Ishikawa (cell line): ENCODE results near the gene ARVCF.

ENCODE experiments used
- CEBPB ChIP-seq: IDR thresholded peaks from 2 replicates; pipeline ENCODE4 v1.6.1; 2012
- CREB1 ChIP-seq: IDR thresholded peaks from 2 replicates; pipeline ENCODE4 v1.6.1; 2012; ENCODE audit warnings: low read depth
- EGR1 ChIP-seq: IDR thresholded peaks from 2 replicates; pipeline ENCODE4 v1.6.1; 2012
- EP300 ChIP-seq: IDR thresholded peaks from 2 replicates; pipeline ENCODE4 v1.6.1; 2012; ENCODE audit warnings: borderline replicate concordance
- FOXM1 ChIP-seq: IDR thresholded peaks from 2 replicates; pipeline ENCODE4 v1.6.1; 2012; ENCODE audit warnings: low read depth, borderline replicate concordance
- NFIC ChIP-seq: IDR thresholded peaks from 2 replicates; pipeline ENCODE4 v1.6.1; 2012
- RAD21 ChIP-seq: IDR thresholded peaks from 2 replicates; pipeline ENCODE4 v1.6.1; 2012; ENCODE audit warnings: low read depth
- TAF1 ChIP-seq: IDR thresholded peaks from 2 replicates; pipeline ENCODE4 v1.6.1; 2012; ENCODE audit warnings: low read depth, mild to moderate bottlenecking
- TCF12 ChIP-seq: IDR thresholded peaks from 2 replicates; pipeline ENCODE4 v1.6.1; 2012; ENCODE audit warnings: low read depth
- TEAD4 ChIP-seq: IDR thresholded peaks from 2 replicates; pipeline ENCODE4 v1.6.1; 2012
- YY1 ChIP-seq: IDR thresholded peaks from 2 replicates; pipeline ENCODE4 v1.6.1; 2012; ENCODE audit warnings: low read depth
- ZBTB7A ChIP-seq: IDR thresholded peaks from 2 replicates; pipeline ENCODE4 v1.6.1; 2012; ENCODE audit warnings: low read depth
- TF ChIP-seq, protein P1 (sequence below): IDR thresholded peaks from 2 replicates; pipeline ENCODE4 v1.6.1; 2012
- TF ChIP-seq, protein P2 (sequence below): IDR thresholded peaks from 2 replicates; pipeline ENCODE4 v1.6.1; 2012; ENCODE audit warnings: low read depth, mild to moderate bottlenecking
- TF ChIP-seq, protein P3 (sequence below): IDR thresholded peaks from 2 replicates; pipeline ENCODE4 v1.6.1; 2012

The ARVCF gene

DNA sequence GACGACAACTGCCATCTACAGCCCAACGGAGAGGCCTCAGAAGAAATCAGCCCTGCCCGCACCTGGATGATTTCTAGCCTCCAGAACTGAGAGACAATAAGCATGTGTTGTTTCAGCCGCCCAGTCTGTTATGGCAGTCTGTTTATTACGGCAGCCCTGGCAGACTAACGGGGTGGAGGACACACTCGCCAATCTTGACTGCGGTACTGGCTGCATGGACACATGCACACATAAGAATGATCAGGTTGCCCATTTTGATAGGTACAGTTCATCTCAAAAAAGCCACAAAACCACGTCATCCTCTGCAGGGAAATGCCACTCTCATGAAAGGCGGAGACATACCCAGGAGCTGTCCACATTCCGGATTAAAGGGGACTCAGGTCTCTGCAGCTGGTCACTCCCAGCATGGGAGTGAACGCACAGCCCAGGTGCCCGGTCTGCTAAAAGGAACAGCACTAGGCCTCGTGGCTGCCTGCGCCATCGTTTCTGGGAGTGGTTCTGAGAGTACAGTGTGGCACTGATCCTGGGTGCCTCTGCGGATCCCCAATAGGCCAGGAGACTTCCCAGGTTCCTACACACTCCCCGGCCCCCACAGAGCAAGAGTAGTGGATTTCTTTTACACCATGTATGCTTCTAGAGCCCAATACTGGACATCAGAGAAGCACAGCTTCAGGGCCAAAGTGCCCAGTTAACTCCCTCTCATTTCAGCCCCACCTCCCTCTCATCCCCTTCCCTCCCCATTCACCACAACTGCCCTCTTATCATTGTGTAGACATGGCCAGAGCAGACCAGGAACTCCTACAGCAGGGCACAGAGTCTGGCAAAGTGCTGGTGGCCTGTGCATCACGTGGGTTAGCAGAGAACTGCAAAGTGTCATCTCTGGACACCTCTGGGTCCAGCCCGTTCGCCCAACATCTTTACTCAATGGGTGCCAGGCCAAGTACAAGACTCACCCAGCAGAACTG, 86.8 kb downstream of the ARVCF start:
- TF ChIP-seq, protein P1, sequence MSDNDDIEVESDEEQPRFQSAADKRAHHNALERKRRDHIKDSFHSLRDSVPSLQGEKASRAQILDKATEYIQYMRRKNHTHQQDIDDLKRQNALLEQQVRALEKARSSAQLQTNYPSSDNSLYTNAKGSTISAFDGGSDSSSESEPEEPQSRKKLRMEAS, result no peak
- TF ChIP-seq TAF1 (no peak), YY1 (no peak), TCF12 (no peak), ZBTB7A (no peak), TEAD4 (no peak), CREB1 (no peak), FOXM1 (no peak), EP300 (no peak), RAD21 (no peak), EGR1 (no peak), NFIC (no peak), CEBPB (no peak)
- TF ChIP-seq, protein P2, sequence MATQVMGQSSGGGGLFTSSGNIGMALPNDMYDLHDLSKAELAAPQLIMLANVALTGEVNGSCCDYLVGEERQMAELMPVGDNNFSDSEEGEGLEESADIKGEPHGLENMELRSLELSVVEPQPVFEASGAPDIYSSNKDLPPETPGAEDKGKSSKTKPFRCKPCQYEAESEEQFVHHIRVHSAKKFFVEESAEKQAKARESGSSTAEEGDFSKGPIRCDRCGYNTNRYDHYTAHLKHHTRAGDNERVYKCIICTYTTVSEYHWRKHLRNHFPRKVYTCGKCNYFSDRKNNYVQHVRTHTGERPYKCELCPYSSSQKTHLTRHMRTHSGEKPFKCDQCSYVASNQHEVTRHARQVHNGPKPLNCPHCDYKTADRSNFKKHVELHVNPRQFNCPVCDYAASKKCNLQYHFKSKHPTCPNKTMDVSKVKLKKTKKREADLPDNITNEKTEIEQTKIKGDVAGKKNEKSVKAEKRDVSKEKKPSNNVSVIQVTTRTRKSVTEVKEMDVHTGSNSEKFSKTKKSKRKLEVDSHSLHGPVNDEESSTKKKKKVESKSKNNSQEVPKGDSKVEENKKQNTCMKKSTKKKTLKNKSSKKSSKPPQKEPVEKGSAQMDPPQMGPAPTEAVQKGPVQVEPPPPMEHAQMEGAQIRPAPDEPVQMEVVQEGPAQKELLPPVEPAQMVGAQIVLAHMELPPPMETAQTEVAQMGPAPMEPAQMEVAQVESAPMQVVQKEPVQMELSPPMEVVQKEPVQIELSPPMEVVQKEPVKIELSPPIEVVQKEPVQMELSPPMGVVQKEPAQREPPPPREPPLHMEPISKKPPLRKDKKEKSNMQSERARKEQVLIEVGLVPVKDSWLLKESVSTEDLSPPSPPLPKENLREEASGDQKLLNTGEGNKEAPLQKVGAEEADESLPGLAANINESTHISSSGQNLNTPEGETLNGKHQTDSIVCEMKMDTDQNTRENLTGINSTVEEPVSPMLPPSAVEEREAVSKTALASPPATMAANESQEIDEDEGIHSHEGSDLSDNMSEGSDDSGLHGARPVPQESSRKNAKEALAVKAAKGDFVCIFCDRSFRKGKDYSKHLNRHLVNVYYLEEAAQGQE, result no peak
- TF ChIP-seq, protein P3, sequence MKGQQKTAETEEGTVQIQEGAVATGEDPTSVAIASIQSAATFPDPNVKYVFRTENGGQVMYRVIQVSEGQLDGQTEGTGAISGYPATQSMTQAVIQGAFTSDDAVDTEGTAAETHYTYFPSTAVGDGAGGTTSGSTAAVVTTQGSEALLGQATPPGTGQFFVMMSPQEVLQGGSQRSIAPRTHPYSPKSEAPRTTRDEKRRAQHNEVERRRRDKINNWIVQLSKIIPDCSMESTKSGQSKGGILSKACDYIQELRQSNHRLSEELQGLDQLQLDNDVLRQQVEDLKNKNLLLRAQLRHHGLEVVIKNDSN, result no peak

DNA sequence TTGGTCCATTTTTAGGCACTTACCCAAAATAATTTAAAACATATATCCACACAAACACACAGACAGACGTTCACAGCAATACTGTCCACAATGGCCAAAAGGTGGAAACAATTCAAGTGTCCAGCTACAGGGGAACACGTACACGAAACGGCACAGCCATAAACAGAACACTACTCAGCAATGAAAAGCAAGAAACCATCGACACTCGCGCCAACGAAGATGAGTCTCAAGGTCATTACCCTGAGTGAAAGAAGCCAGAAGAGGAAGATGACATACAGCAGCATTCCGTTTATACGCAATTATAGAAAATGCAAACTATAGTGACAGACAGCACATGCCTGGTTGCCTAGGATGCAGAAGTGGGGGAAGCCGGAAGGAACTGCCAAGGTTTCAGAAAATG, 88.4 kb downstream of the ARVCF start:
- no peak for TF ChIP-seq EP300
- TF ChIP-seq TAF1, result no peak
- no peak for TF ChIP-seq TEAD4
- TF ChIP-seq TCF12, result no peak
- no peak for TF ChIP-seq CEBPB
- TF ChIP-seq, protein P1, result no peak
- no peak for TF ChIP-seq CREB1
- TF ChIP-seq RAD21, result no peak
- no peak for TF ChIP-seq ZBTB7A
- no peak for TF ChIP-seq EGR1
- TF ChIP-seq, protein P3, result no peak
- no peak for TF ChIP-seq FOXM1
- TF ChIP-seq, protein P2, result no peak
- no peak for TF ChIP-seq NFIC
- TF ChIP-seq YY1, result no peak

DNA sequence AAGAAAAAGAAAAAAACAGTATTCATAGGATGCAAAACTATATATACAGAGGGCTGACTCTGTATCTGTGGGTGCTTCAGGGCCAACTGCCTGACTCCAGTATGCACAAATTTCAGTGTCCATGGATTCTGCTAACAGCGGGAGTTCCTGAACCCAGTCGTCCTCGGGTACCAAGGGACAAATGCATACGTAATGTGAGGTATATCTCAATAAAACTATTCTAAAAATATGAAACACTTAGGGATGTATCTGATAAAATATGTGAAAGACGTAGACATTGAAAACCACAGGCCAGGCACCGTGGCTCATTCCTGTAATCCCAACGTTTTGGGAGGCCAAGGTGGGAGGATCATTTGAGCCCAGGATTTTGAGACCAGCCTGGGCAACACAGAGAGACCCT, 88.9 kb downstream of the ARVCF start:
- TF ChIP-seq YY1, result no peak
- TF ChIP-seq TEAD4, result no peak
- TF ChIP-seq ZBTB7A, result no peak
- no peak for TF ChIP-seq FOXM1
- TF ChIP-seq, protein P3, result no peak
- no peak for TF ChIP-seq CEBPB
- TF ChIP-seq CREB1, result no peak
- TF ChIP-seq NFIC, result no peak
- TF ChIP-seq, protein P2, result no peak
- no peak for TF ChIP-seq RAD21
- no peak for TF ChIP-seq EP300
- no peak for TF ChIP-seq TCF12
- no peak for TF ChIP-seq TAF1
- no peak for TF ChIP-seq EGR1
- TF ChIP-seq, protein P1, result no peak
